NB4 (cell line): ENCODE measurements around the gene CCDC24.

ENCODE experiments used
- CTCF ChIP-seq: IDR thresholded peaks from one replicate; pipeline ENCODE4 v1.5.1; 2012; ENCODE audit warnings: low read depth, low read length
- POLR2A ChIP-seq: IDR thresholded peaks from 2 replicates; pipeline ENCODE4 v1.6.1; 2011; ENCODE audit warnings: mild to moderate bottlenecking; ENCODE audit not compliant: insufficient read length; ENCODE audit errors: extremely low read depth

- TF ChIP-seq POLR2A (no peak), CTCF (no peak)
These were observed 41.7 kb upstream of the CCDC24 start for GRCh38 chr1:43949678-43950077.
